ENCODE results near the gene PARD6A.

DNA sequence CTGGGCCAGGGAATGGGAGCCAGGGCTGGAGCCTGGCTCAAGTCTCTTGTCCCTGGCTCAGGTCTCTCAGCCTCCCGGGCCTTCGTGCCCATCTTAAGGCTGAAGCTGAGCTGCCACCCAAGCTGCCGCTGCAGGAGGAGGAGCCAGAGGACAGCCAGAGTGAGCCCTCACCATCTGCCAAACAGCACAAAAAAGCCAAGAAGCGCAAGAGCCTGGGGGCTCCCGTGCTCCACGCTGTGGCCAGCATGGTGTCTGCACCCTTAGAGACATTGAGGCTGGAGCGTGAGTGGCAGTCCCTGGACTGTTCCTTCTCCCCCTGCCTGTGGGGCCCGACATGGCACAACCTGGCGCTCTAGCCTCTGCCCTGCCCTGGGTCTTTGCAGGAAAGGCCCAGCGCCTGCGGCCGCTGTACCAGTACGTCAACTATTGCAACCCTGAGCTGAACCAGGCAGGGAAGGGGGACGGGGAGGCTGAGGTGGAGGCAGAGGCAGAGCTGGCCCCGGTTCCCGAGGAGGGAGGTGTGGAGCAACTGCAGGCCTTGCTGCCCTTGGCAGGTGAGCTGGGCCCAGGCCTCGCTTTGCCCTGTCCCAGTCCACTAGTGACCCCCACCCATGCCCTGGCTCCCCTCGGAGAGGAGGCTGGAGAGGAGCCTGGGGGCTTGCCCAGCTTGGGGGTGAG lies 7.2 kb downstream of the PARD6A start:
- TF ChIP-seq CTCF (conservative IDR thresholded peaks at IDR 0.05) = peak; percentile 52
- no peak for TF ChIP-seq EZH2 (IDR thresholded peaks at IDR 0.05; ENCODE audit: low read depth)
